ENCODE data around the gene PDIA5.

DNA sequence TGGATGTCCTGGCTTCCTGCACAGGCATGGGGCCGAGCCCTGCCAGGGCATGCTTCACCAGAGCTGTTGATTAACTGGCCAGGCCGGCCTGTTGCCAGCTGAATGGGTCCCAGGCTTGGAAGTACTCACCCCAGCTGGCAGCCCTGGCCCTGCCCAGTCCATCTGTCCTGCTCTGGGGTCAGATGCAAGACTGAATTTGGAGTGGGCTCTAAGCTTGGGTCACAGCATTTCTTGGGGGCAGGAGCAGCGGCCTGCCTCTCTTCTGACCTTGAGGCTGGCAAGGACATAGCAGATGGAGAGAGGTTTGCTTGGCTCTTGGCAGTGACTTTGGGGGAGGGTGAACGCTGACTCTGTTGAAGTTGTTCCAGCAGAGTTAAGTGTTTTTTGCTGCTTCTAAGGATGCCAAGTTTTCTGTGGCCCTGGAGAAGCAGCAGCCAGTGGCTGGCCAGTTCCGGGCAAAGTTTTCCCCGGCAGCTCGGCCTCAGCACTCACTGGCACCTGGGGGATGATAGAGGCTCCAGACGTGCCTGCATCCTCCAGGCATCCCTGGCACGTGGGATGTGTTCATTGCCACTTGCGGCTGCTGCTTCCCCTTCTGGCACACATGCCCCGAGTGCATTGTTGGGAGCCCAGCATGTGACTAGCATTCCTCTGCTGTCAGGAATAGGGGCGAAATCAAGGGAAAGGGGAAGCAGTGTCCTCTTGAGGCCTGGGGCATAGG, 22.9 kb downstream of the PDIA5 start:
- TF ChIP-seq CTCF (IDR thresholded peaks at IDR 0.05) = no peak
- no peak for TF ChIP-seq POLR2A (IDR thresholded peaks at IDR 0.05)
